MM.1S (cell line): ENCODE results near the gene PRKCZ.

ENCODE experiments used
- DNase-seq: peaks from one replicate; pipeline ENCODE4 v3.0.0-alpha.2; 2015
- H2AFZ ChIP-seq: fragments of 300-600 bp; sonication (generic); 2 replicates; pipeline ENCODE4 v1.6.0; 2016; ENCODE audit warnings: antibody characterized with exemption, low read length
- H3F3A ChIP-seq: fragments of 300-600 bp; sonication (generic); 2 replicates; pipeline ENCODE4 v1.6.1; 2016; ENCODE audit warnings: mild to moderate bottlenecking, antibody characterized with exemption, low read length, moderate library complexity, mixed read lengths; ENCODE audit not compliant: insufficient read depth
- H3K27ac ChIP-seq: fragments of 300-600 bp; sonication (generic); 2 replicates; pipeline ENCODE4 v1.5.1; 2016; ENCODE audit warnings: mild to moderate bottlenecking, low read length
- H3K27me3 ChIP-seq: fragments of 300-600 bp; sonication (generic); replicated peaks from 2 replicates; pipeline ENCODE4 v1.6.0; 2016; ENCODE audit warnings: low read length; ENCODE audit not compliant: insufficient read depth
- H3K36me3 ChIP-seq: fragments of 300-600 bp; sonication (generic); replicated peaks from 2 replicates; pipeline ENCODE4 v1.6.1; 2016; ENCODE audit warnings: mild to moderate bottlenecking, low read length, mixed read lengths; ENCODE audit not compliant: insufficient read depth
- H3K4me1 ChIP-seq: fragments of 300-600 bp; sonication (generic); 2 replicates; pipeline ENCODE4 v1.6.1; 2016; ENCODE audit warnings: low read length, mixed read lengths
- H3K4me2 ChIP-seq: fragments of 300-600 bp; sonication (generic); 2 replicates; pipeline ENCODE4 v1.6.0; 2016; ENCODE audit warnings: low read depth, low read length
- H3K4me3 ChIP-seq: fragments of 300-600 bp; sonication (generic); 2 replicates; pipeline ENCODE4 v1.5.1; 2016; ENCODE audit warnings: low read length, mixed read lengths
- H3K79me2 ChIP-seq: fragments of 300-600 bp; sonication (generic); 2 replicates; pipeline ENCODE4 v1.6.1; 2016; ENCODE audit warnings: mixed run types, low read length, mixed read lengths
- H3K9ac ChIP-seq: fragments of 300-600 bp; sonication (generic); 2 replicates; pipeline ENCODE4 v1.6.1; 2016; ENCODE audit warnings: low read length, mixed read lengths
- H3K9me2 ChIP-seq: fragments of 300-600 bp; sonication (generic); replicated peaks from 2 replicates; pipeline ENCODE4 v1.6.1; 2016; ENCODE audit warnings: mild to moderate bottlenecking, low read length, mixed read lengths; ENCODE audit not compliant: insufficient read depth
- H3K9me3 ChIP-seq: fragments of 300-600 bp; sonication (generic); replicated peaks from 2 replicates; pipeline ENCODE4 v1.6.1; 2016; ENCODE audit warnings: mild to moderate bottlenecking, low read length, mixed read lengths; ENCODE audit not compliant: insufficient read depth
- H4K20me1 ChIP-seq: fragments of 300-600 bp; sonication (generic); 2 replicates; pipeline ENCODE4 v1.6.1; 2016; ENCODE audit warnings: mild to moderate bottlenecking, low read length, moderate library complexity, mixed read lengths; ENCODE audit not compliant: insufficient read depth
- EZH2 ChIP-seq: fragments of 300-600 bp; sonication (generic); optimal IDR thresholded peaks from 2 replicates; pipeline ENCODE3; 2017; ENCODE audit warnings: low read depth, mild to moderate bottlenecking, antibody characterized with exemption, low read length, mixed read lengths
- EZH2phosphoT487 ChIP-seq: fragments of 300-600 bp; sonication (generic); IDR thresholded peaks from 2 replicates; pipeline ENCODE4 v1.6.1; 2018; ENCODE audit warnings: antibody characterized with exemption, low read length
- TF ChIP-seq, protein P1 (sequence below): fragments of 300-600 bp; sonication (generic); IDR thresholded peaks from 2 replicates; pipeline ENCODE4 v1.5.1; 2016; ENCODE audit warnings: antibody characterized with exemption, low read length, mixed read lengths

The PRKCZ gene

DNA sequence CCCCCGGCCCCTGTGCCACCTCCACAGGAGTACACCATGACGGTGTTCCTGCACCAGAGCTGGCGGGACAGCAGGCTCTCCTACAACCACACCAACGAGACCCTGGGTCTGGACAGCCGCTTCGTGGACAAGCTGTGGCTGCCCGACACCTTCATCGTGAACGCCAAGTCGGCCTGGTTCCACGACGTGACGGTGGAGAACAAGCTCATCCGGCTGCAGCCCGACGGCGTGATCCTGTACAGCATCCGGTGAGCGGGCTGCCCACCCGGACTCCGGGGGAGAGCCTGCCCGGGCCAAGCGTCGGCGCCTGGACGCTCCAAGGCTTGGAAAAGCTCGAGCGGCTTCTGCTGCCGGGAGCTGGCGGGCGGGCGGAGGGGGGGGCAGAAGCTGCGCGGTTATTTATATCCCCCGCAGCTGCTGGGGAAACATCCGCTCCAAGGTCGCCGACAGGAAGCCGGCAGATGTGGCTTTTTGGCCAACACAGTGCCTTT is 24.7 kb upstream of the PRKCZ start:
- H3K79me2 ChIP-seq, result no peaks in the 10 kb centered on the region
- TF ChIP-seq EZH2phosphoT487, result no peak
- TF ChIP-seq, protein P1, sequence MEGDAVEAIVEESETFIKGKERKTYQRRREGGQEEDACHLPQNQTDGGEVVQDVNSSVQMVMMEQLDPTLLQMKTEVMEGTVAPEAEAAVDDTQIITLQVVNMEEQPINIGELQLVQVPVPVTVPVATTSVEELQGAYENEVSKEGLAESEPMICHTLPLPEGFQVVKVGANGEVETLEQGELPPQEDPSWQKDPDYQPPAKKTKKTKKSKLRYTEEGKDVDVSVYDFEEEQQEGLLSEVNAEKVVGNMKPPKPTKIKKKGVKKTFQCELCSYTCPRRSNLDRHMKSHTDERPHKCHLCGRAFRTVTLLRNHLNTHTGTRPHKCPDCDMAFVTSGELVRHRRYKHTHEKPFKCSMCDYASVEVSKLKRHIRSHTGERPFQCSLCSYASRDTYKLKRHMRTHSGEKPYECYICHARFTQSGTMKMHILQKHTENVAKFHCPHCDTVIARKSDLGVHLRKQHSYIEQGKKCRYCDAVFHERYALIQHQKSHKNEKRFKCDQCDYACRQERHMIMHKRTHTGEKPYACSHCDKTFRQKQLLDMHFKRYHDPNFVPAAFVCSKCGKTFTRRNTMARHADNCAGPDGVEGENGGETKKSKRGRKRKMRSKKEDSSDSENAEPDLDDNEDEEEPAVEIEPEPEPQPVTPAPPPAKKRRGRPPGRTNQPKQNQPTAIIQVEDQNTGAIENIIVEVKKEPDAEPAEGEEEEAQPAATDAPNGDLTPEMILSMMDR, result no peak
- TF ChIP-seq EZH2, result no peak
- H3K9me3 ChIP-seq, result no peaks in the 10 kb centered on the region
- no peak overlapping the region; the same call in 1 of the 2 replicates for H3K4me3 ChIP-seq
- H3K9me2 ChIP-seq, result no peaks in the 10 kb centered on the region
- H2AFZ ChIP-seq, result no peak overlapping the region
- no peak overlapping the region for H3K9ac ChIP-seq
- H3K4me2 ChIP-seq, result peak overlapping the region; percentile 37; the same call in 1 of the 2 replicates
- H3K36me3 ChIP-seq, result no peaks in the 10 kb centered on the region
- H3K27ac ChIP-seq, result no peak overlapping the region
- peaks cover 100% of the 10 kb centered on the region for H3K27me3 ChIP-seq
- DNase-seq, result no peak
- no peaks in the 10 kb centered on the region for H3F3A ChIP-seq
- no peaks in the 10 kb centered on the region for H3K4me1 ChIP-seq
- H4K20me1 ChIP-seq, result no peaks in the 10 kb centered on the region

DNA sequence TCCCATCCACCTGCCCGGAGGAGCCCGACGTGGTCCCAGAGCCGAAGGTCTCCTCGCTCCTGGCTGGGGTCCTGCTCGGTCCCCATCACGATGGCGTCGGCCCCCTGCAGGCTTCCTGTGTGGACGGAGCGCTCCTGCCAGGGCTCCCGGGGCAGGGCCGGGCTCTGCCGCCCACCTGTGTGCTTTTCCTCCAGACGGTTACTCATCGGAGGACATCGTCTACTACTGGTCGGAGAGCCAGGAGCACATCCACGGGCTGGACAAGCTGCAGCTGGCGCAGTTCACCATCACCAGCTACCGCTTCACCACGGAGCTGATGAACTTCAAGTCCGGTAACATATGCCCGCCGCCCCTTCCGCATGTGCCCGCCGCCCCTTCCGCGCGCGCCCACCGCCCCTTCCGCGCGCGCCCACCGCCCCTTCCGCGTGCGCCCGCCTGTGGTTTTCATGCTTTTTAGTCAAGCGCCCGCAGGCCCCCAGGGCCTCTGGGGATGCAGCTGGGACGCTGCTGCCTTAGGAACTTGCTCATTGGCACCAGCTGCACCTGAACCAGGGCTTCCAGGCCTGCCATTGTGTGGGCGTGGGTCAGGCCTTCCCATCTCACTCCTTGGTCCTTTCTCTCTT is 22.1 kb upstream of the PRKCZ start:
- no peak for TF ChIP-seq EZH2
- TF ChIP-seq, protein P1, result no peak
- no peak for TF ChIP-seq EZH2phosphoT487
- Histone ChIP-seq H3K9me3 (no peaks in the 10 kb centered on the region), H3F3A (no peaks in the 10 kb centered on the region), H3K4me2 (no peak overlapping the region), H3K79me2 (no peaks in the 10 kb centered on the region), H3K36me3 (no peaks in the 10 kb centered on the region), H4K20me1 (no peaks in the 10 kb centered on the region), H3K9me2 (no peaks in the 10 kb centered on the region), H2AFZ (no peak overlapping the region), H3K9ac (no peak overlapping the region), H3K4me3 (no peak overlapping the region), H3K4me1 (no peaks in the 10 kb centered on the region), H3K27ac (no peak overlapping the region), H3K27me3 (peaks cover 100% of the 10 kb centered on the region)
- no peak for DNase-seq

GRCh38 chr1:2028870-2029560 is 21.2 kb upstream of the PRKCZ start:
- Histone ChIP-seq H3K4me1 (no peaks in the 10 kb centered on the region), H3K36me3 (no peaks in the 10 kb centered on the region), H4K20me1 (no peaks in the 10 kb centered on the region), H3K27me3 (peaks cover 100% of the 10 kb centered on the region), H3K9me2 (no peaks in the 10 kb centered on the region), H3K27ac (no peak overlapping the region), H3K4me2 (no peak overlapping the region), H2AFZ (no peak overlapping the region), H3K4me3 (no peak overlapping the region), H3K9me3 (no peaks in the 10 kb centered on the region), H3K9ac (no peak overlapping the region), H3F3A (no peaks in the 10 kb centered on the region), H3K79me2 (no peaks in the 10 kb centered on the region)
- DNase-seq, result no peak
- TF ChIP-seq, protein P1, result no peak
- no peak for TF ChIP-seq EZH2
- no peak for TF ChIP-seq EZH2phosphoT487
